DMS 273 treated with DMSO at 0.1 percent for 48 hours (cell line): ENCODE results near the gene BET1L.
"Not testable (repeated sequence)": the region's sequence is repeated elsewhere in the genome, so short reads cannot be mapped to it uniquely, and the experiment has no call there.

ENCODE experiments used
- DNase-seq: peaks from one replicate; lab custom pipeline; 2025; lab: John Stamatoyannopoulos, UW

Gene BET1L

DNA sequence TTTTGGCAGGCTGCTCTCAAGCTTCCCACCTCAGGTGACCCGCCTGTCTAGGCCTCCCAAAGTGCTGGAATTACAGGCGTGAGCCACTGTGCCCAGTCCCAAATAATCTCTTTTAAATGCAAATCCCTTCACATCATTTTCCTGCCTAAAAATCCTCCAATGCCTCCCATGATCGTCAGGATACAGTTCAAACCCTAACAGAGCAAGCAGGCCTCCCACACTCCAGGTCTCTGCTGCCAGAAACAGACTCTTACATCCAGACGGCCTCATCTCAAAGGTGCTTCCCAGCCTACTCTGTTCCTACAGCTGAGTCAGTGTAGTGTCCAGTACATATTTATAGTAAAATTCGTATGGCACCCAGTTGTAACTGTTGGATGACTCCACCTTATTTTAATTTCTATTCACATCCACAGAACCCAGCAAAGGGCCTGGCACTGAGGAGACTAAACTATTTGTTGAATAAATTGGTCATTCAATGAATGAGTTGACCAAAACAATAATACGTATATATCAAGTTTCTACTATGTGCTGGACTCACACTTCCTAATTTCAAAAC, 20.7 kb upstream of the BET1L start:
- no peak for DNase-seq

DNA sequence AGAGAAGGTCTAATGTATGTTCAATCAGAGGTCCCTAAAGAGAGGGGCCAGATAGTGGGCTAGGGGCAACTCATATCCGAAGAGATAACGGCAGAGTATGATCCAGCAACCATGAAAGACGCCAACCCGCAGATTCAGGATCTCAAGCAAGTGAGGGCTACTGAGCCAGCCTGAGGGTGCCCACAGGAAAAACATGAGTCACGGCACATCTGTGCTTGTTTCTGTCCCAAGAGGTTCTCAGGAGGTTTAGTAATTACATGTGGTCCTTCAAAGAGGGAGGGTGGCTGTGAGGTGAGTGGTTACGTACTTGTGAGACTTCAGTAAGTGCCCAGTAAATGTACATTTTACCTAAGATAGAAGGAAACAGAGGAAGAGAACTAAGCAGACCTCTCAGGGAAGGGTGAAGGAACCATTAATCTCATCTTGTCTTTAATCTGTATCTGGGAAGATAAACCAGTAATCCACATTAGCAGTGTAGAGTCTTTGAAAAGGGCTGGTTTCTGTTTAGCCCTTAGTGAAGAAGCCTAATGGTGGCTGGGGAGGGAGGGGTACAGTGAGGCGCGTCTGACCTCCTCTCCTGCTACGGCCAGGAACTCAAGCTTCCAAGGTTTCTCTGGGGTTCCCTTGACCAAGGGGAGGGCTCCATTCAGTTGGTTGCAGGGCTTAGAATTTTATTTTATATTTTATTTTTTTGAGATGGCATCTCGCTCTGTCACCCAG, 18.7 kb upstream of the BET1L start:
- no peak for DNase-seq

DNA sequence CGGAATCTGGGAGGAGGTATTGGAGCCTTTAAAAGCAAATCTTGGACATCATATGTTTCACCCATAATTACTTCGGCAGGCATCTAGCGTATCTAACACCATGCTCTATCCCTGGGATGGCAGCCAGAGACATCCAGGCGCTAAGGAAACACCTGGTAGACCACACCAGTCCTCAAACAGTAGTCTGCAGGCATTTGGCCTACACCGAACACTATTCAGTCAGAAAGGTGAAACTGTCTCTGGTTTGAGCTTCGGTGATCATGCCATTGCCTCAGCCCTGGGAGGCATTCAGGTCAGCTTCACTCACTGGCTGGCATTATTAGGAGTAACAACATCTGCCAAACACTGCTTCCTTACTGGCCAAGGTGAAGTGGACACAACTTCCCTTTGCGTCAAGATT, 17.2 kb upstream of the BET1L start:
- no peak for DNase-seq

DNA sequence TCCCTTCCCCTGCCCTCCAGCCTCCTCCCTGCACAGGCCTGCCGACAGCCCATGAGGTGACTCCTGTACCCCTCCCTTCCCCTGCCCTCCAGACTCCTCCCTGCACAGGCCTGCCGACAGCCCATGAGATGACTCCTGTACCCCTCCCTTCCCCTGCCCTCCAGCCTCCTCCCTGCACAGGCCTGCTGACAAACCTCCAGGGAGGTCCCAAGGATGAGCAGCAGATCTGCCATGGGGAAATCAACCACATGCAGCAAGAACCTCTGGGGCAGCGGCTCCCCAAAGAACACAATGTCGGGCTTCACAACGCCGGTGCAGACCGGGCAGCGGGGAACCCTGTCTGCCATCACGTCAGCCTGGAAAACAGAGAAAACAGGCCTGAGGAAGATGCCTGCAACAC, 16.7 kb upstream of the BET1L start:
- no peak for DNase-seq

DNA sequence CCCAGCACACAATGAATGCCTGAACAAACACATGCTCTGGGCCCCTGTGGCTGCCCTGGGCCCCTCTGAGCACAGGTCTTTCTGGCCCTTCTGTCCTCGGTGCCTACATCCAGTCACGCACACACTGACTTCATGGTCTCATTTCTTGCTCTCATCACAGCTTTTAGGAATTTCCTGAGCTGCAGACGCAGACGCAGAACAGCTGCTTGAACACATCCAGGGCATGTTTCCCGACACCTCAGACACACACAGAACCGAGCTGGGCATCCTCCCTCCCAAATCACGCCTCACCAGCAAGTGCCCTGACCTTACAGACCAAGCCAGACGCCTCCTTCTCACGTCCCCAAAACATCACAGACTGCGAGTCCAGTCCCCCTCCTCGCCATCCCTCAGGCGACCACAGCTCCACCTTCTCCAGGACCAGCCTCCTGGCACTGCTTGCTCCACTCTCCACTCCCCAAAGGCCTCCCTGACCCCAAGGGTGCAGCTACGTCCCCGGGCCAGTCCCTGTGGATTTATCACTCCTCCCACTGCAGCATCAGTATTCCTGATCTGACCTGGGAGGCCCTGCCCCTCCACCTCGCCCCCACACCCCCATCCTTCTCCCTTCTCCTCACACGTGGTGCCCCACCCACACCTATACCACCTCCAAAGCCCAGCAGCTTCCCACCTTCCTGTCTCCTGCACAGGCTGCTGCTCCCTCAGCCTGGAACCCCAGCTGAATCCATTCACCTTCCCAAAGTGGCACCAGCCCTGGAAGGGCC, 16.0 kb upstream of the BET1L start:
- no peak for DNase-seq

DNA sequence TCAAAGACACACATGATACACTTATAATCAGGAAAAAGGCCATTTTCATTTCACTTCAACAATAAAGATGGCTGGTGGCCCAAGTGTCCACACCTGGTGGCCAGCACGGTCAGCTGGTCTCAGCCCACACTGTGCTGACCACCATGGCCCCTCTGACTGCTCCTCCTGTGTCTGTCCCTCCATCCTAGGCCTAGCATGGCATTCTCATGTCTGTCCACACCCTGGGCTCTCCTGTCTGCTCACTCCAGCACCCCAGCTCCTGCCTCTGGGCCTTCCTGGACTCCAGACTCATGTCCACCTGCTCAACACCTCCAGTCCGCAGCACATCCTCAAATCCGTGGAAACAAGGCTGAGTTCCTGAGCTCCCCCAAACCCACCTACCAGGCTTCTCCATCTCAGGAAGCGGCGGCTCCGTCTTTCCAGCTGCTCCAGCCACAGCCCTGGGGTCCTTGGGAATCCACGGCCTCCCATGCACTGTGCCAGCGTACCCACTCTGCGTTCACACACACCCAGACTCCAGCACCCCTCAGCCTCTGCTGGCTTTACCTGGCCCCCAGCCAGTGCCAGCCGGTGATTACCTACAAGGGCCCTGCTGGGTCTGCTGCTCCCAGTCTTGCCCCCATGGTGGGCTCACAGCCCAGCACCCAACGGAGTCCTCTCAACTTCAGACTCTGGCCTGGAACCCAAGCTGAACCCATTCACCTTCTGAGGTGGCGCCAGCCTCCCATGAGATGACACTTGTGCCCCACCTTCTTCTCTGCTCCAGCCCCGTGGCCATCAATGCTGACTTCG, 15.0 kb upstream of the BET1L start:
- no peak for DNase-seq

DNA sequence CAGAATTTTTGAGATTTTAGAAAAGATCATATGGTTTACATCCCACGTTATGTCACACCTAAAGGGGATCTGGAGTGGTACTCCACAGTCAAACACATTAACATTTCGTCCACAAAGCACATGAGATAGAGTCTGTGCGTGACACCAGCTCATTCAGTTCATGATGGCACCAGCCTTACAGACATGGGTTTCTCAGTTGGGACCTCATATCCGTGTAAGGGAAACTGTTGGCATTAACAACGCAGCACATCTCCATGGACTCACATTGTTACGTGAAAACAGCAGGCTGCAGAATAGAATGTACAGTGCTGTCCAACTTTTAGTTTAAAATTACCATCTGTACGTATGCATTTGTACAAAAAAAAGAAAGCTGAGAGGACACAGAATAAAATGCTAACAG, 14.3 kb upstream of the BET1L start:
- no peak for DNase-seq

DNA sequence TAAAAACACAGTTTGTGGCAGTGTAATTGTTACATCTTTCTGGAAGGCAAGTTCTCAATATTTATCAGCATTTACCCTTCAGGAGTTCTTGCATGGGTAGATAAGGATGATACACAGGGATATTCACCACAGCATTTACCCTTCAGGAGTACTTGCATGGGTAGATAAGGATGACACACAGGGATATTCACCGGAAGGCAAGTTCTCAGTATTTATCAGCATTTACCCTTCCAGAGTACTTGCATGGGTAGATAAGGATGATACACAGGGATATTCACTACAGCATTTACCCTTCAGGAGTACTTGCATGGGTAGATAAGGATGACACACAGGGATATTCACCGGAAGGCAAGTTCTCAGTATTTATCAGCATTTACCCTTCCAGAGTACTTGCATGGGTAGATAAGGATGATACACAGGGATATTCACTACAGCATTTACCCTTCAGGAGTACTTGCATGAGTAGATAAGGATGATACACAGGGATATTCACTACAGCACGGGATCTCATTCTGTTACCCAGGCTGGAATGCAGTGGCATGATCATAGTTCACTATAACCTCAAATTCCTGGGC, 13.5 kb upstream of the BET1L start:
- DNase-seq: not testable (repeated sequence)

DNA sequence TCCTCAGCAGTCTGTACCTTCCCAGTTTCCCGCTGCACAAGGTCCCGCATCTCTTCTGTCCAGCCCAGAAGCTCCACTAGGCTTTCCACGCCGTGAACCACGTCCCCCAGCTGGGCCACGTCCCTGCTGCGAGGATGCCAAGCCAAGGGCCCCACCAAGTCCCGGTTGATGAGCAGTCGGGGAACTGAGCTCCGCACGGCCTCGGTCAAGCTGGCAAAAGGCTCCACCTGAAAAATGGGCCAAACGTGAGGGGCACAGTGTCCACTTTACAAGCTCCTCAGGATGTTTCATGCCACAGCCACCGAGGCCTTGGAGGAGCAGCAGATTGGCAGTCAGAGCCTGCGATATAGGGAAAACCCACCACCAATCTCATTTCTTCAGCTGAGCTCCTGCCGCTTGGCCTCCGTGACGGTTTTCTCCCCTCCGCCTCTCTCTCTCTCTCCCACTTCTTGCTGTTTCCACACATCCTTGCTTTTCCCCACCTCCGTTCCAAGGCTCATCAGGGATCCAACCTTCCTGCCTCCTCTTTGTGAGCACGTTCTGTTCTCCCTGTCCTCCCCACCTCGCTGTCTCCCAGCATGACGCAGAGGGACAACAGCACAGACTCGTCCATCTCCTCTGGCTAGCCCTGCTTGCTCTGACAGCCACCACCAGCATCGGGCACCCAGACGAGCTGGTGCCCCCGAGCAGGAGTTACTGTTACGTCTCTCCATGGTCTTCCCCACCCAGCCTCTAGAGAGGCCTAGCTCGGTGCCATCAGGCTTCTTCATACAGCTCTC, 11.8 kb upstream of the BET1L start:
- DNase-seq: no peak

DNA sequence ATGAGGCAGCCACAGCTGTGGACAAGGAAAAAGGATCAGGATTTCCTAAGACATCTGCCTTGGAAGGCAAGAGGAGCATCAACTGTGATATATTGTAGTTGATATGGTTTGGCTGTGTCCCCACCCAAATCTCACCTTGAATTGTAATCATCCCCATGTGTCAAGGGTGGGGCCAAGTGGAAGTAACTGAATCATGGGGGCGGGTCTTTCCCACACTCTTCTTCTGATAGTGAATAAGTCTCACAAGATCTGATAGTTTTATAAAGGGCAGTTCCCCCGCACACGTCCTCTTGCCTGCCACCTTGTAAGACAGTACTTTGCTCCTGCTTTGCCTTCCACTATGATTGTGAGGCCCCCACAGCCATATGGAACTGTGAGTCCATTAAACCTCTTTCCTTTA, 10.5 kb upstream of the BET1L start:
- DNase-seq: no peak

DNA sequence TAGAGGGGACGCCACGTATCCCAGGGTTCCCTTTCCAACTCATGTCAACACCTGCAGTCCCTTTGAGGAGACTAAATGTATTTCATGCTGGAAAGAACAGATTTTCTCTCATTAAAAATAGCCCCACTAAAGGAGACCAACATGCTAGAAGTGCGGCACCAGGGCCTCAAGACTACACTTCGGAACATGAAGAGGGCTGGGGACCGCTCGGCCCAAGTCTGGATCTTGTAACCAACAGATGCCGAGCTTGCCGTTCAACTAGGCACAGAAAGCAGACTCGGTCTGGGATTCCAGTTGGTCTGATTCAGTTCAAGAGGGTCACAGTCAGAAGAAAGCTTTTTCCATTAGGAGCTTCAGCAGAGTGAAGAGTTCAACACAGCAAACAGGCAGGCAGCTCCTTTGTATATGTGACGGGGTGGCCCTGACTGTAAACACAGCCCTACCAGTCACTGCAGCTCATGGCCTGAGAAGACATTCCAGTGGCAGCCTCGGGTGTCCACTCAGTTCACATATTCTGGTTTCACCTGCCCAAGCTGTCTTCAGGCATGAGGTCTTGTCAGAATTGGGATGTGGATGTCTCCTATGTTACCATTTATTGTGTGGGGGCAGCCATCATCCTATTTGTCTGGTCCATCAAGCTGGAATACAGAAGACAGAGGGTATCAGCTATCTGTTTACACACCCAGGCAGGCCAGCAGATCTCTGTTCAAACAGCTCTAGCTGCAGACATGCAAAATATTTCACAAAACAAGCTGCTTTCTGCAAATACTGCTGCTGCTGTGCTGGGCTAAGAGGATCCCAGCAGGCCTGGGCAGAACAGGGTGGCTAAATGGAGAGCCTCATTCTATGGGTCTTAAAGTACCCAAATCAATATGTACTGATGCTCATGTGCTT, 9.1 kb upstream of the BET1L start:
- DNase-seq: no peak

DNA sequence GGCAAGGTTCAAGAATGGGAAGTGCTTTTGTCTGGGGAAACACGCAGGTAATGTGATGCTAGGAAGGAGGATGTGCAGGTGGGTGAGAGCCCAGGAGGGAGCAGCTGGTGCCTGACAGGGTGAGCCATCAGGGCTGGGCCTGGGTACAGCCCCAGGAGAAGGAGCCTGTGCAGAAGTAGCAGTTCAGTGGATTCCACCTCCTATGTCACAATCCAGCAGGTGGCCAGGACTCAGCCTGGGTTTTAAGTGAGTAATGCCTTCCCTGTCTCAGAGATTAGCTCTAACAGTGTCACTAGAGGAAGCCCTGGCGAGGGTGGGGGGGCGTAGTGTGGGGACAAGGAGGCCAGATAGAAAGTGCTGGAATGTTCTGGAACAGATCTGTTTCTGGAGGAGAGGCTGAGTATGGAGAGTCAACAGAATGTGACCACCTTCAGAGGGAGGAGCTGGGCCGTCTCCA, 8.4 kb upstream of the BET1L start:
- DNase-seq: no peak

DNA sequence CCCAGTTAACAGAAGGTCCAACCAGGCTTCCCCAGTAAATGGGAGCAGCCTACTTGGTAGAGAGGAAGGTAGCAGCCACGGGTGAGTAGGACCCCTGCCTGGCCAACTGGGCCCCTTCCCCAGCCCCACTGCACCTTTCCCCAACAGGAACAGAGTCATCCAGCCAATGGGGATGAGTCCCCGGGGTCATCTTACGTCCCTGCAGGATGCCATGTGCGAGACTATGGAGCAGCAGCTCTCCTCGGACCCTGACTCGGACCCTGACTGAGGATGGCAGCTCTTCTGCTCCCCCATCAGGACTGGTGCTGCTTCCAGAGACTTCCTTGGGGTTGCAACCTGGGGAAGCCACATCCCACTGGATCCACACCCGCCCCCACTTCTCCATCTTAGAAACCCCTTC, 6.9 kb upstream of the BET1L start:
- DNase-seq: no peak

DNA sequence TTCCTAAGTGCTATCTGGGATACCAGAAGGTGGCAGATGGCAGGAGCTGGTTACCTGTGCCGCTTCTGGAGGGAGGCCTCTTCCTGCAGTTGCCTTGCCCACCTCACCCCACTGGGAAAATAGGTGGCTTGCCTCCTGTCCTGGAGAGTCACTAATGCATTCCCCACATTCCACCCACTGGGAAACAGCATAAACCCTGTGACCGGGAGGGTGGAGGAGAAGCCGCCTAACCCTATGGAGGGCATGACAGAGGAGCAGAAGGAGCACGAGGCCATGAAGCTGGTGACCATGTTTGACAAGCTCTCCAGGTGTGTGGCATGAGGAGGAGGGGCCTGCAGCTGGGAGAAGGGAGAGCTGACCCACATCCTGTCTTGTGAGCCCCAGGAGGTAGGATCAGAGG, 5.9 kb upstream of the BET1L start:
- no peak for DNase-seq

DNA sequence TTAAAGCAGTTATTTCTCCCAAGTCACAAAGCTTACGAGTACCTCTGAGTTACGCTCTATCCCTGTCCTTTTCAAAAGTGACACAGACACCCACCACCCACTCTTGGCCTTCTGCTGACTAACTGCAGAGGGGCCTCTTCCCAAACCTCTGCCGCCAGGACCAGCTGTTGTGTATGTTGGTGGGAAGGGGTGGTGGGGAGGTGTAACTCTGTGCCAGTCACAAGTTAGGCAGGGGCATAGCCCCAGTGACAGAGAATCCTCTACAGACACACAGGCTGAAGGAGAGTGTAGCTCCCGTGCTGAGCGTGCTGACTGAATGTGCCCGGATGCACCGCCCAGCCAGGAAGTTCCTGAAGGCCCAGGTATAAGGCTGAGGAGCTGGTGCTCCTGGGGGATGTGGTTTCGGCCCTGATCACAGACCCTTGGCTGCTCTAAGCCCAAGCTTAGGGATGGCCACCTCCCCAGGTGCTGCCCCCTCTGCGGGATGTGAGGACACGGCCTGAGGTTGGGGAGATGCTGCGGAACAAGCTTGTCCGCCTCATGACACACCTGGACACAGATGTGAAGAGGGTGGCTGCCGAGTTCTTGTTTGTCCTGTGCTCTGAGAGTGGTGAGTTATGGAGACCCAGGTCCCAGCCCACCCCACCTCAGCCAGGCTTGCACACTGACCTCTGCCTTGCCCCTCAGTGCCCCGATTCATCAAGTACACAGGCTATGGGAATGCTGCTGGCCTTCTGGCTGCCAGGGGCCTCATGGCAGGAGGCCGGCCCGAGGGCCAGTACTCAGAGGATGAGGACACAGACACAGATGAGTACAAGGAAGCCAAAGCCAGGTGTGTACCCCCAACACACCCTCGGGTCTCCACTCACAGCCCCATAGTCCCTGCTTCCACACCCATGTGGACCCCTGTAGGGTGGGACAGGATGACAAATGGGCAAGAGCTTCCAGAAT, 5.2 kb upstream of the BET1L start:
- DNase-seq: no peak

DNA sequence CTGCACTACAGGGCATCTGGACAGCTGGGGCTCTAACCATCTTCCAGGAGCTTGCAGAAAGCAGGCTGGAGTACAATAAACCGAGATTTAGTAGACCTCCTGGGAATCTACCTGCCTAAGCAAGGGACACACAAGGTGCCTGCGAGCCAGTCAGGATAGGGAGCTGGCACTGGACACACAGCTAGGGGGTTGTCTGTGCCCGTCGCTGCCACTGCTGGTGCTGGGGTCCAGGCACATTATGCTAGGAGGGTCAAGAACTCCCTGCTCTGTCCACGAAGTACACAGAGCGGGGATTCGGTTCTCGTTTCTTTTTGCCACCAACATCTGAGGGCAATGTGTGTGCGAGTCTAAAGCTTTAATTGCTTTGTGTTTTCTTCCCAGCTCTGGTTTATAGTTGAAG, 4.5 kb upstream of the BET1L start:
- no peak for DNase-seq

DNA sequence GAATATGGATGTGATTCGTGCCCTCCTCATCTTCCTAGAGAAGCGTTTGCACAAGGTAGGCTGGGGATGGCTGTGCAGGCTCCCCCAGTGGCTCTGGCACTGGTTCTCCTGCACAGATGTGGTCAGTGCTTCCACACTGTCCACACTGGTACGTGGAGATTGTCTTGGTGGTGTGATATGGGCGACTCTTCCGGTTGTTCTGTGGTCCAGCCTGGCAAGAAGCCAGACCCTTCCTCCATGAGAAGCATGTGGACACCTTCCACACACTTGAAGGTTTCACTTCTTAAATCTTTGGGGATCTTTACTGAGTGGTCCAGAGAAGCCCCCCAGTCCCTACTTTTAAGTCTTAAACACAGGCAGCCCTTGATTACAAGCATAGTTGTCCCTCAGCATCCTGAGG, 4.1 kb upstream of the BET1L start:
- no peak for DNase-seq

DNA sequence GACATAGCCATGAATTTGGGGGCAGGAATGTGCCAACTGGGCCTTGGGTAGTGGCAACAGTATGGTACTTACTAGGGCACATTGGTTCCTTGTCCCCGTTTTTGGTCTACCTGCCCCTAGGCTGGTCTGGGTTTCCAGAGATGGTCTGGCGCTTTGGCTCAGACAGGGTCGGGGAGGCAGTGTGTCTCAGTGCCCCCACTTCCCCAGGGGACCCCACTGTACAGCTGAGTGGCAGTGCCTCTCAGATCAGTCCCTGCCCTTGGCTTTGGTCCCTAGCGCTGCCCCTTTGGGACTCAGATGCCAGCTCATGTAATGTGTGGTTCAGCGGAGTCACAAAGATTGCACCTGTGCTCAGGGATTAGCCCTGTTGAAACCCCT, 3.6 kb upstream of the BET1L start:
- no peak for DNase-seq

DNA sequence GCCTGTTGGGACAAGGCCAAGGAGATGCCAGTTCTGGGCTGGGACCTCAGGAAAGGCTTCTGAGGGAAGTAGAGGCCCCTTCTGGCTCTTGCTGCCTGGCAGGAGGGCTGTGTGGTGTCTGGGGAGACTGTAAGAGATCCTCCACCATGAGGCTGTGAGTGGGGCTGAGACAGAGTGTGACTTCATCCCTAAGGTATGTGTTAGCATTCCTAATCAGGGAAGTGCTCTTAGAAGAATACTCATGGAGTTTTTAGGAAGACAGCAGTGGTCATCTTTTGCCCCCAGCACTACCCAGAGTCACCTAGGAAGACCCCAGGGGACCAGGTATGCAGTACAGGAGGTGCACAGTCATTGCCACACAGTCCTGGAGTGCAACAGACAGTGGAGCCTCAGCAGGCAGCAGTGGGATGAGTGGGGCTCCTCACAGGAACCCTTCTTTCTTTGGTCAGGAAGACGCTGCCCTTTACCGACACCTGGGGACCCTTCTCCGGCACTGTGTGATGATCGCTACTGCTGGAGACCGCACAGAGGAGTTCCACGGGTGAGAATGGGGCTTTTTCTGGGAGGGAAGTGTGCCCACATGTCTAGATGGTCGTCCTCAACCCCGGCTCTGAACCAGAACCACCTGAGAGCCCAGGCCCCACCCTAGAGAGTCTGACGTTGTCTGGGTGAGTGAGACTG, 3.1 kb upstream of the BET1L start:
- DNase-seq: no peak
